ENCODE measurements around the gene MTX3.

The MTX3 gene

DNA sequence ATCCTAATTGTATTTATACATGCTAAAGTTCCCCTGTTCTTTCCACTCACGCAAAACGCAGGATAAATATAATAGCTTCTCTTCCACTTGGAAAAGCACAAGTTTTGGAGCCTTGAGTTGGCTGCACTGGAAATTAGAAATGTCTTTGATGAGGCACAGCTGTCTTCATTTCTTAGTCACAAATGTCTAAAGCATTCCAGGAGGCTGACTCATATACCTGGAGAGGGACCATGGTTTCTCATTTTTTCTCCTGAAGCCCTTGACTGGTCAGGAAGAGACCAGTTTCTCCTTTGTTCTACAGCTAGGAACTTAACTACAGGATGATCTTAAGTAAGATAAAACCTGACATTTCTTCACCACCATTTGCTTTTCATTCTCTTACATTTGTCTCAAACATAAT is 16.2 kb downstream of the MTX3 start:
- H3K4me3 ChIP-seq (ENCODE audit: low read length), result no peak overlapping the region
- no peak overlapping the region for H3K9ac ChIP-seq (ENCODE audit: low read length)
- no peak overlapping the region for H3K27ac ChIP-seq (ENCODE audit: low read depth, low read length)
- H3K4me1 ChIP-seq (ENCODE audit: control insufficient read depth, insufficient read depth, low read length), result no peaks in the 10 kb centered on the region
- H3K27me3 ChIP-seq (ENCODE audit: control insufficient read depth, insufficient read depth, low read length), result no peaks in the 10 kb centered on the region
- peaks cover 5% of the 10 kb centered on the region for H3K36me3 ChIP-seq (ENCODE audit: control insufficient read depth, insufficient read depth, low read length)

DNA sequence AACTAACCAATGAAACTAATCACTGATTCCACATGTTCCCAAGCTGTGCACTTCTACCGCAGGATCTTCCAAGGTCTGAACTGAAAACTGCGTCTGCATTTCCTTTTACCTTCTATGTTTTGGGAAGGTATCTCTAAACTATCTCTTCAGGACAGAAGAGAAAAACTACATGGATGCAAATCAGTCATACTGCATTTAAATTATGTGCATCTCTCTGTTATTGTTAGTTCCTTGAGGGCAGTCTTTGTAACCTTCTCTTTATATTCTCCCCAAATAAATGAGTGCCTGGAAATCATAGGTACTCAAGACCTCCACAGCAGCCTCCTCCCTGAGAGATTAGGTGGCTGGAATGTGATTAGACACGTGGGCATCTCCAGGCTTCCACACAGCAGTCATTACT is 17.1 kb downstream of the MTX3 start:
- peaks cover 5% of the 10 kb centered on the region for H3K36me3 ChIP-seq (ENCODE audit: control insufficient read depth, insufficient read depth, low read length)
- H3K4me1 ChIP-seq (ENCODE audit: control insufficient read depth, insufficient read depth, low read length), result no peaks in the 10 kb centered on the region
- H3K27me3 ChIP-seq (ENCODE audit: control insufficient read depth, insufficient read depth, low read length), result no peaks in the 10 kb centered on the region
- no peak overlapping the region for H3K9ac ChIP-seq (ENCODE audit: low read length)
- no peak overlapping the region for H3K27ac ChIP-seq (ENCODE audit: low read depth, low read length)
- no peak overlapping the region for H3K4me3 ChIP-seq (ENCODE audit: low read length)

GRCh38 chr5:79973511-79973910 is 17.6 kb downstream of the MTX3 start:
- peaks cover 5% of the 10 kb centered on the region for H3K36me3 ChIP-seq (ENCODE audit: control insufficient read depth, insufficient read depth, low read length)
- H3K4me3 ChIP-seq (ENCODE audit: low read length), result no peak overlapping the region
- H3K9ac ChIP-seq (ENCODE audit: low read length), result no peak overlapping the region
- H3K27me3 ChIP-seq (ENCODE audit: control insufficient read depth, insufficient read depth, low read length), result no peaks in the 10 kb centered on the region
- H3K27ac ChIP-seq (ENCODE audit: low read depth, low read length), result no peak overlapping the region
- H3K4me1 ChIP-seq (ENCODE audit: control insufficient read depth, insufficient read depth, low read length), result no peaks in the 10 kb centered on the region

DNA sequence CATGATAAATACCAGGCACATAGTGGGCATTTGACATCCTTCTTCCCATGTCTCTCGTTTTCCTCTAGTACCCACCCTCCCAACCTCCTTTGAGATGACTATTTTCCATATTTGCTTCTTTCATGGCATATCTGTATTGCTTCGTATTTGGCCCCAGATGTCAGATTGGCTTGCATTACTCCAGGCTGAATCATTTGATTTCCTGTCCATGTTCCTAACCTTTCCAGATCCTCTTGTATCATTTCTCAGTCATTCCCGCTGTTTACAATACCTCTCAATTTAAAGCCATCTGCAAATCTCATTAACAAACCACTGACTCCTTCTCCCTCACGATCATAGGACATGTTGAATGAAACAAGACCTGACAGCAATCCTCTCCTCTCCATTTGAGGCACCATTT is 19.9 kb downstream of the MTX3 start:
- Histone ChIP-seq H3K9ac (ENCODE audit: low read length) (no peak overlapping the region), H3K4me3 (ENCODE audit: low read length) (no peak overlapping the region), H3K4me1 (ENCODE audit: control insufficient read depth, insufficient read depth, low read length) (no peaks in the 10 kb centered on the region), H3K27ac (ENCODE audit: low read depth, low read length) (no peak overlapping the region), H3K27me3 (ENCODE audit: control insufficient read depth, insufficient read depth, low read length) (no peaks in the 10 kb centered on the region), H3K36me3 (ENCODE audit: control insufficient read depth, insufficient read depth, low read length) (peaks cover 5% of the 10 kb centered on the region)

DNA sequence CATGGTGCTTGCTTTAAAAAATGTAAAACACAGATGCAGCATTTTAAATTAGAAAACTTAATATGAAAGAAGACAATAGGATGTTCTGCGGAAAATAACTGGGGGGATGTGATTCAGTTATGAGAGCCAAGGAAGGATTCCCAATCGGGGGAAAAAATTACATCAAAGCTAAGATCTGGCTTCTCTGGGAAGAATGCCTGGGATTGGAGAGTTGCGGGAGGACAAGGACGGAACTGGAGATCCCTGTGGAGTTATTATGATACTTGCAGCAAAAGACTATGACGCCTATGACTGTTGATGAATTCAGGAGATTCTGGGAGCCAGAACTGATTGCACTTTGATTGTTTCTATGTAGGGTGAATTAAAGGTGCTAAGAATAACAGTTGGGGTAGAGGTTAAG is 24.6 kb downstream of the MTX3 start:
- no peak overlapping the region for H3K27ac ChIP-seq (ENCODE audit: low read depth, low read length)
- no peak overlapping the region for H3K4me3 ChIP-seq (ENCODE audit: low read length)
- no peaks in the 10 kb centered on the region for H3K27me3 ChIP-seq (ENCODE audit: control insufficient read depth, insufficient read depth, low read length)
- H3K9ac ChIP-seq (ENCODE audit: low read length), result no peak overlapping the region
- no peaks in the 10 kb centered on the region for H3K4me1 ChIP-seq (ENCODE audit: control insufficient read depth, insufficient read depth, low read length)
- H3K36me3 ChIP-seq (ENCODE audit: control insufficient read depth, insufficient read depth, low read length), result no peaks in the 10 kb centered on the region

- Histone ChIP-seq H3K27me3 (ENCODE audit: control insufficient read depth, insufficient read depth, low read length) (no peaks in the 10 kb centered on the region), H3K4me3 (ENCODE audit: low read length) (no peak overlapping the region), H3K9ac (ENCODE audit: low read length) (no peak overlapping the region), H3K4me1 (ENCODE audit: control insufficient read depth, insufficient read depth, low read length) (no peaks in the 10 kb centered on the region), H3K36me3 (ENCODE audit: control insufficient read depth, insufficient read depth, low read length) (no peaks in the 10 kb centered on the region), H3K27ac (ENCODE audit: low read depth, low read length) (no peak overlapping the region)
Measured at GRCh38 chr5:79964136-79964535, 26.9 kb downstream of the MTX3 start.

DNA sequence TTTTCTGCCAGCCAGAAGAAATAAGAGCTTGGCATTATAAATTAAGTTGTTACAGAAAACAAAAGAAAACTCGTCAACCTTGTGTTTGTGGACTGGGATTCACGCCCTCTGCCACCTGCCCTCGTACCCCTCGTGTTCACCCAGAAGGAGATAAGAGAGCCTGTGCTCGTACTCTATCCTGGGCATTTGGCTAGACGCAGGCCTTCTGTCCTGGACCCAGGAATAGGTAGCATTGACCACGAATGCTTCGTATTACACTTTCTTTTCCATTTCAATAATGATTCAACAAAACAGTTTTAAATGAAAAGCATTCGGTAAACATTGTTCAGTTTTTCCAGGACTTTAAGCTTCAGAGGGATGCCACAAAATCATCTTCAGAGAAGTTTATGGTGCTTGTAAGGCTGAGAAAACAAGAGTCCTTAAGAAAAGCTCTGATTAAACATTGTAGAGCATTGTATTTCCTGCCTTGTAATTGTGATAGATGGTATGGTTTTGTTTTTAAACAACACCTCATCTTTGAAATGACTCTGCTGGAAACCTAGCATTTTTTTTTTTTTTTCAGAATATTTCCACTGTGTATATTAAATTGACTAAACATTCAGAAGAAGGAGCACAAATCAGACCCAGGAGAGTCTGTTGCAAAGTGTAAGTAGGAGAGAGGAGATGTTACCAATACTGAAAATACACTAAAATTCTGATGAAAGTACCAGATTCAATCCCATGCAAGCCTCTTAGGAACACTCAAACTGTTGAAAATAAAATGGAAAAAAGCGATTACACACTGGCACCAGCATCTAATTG is 27.6 kb downstream of the MTX3 start:
- no peak overlapping the region for H3K27ac ChIP-seq (ENCODE audit: low read depth, low read length)
- H3K9ac ChIP-seq (ENCODE audit: low read length), result no peak overlapping the region

DNA sequence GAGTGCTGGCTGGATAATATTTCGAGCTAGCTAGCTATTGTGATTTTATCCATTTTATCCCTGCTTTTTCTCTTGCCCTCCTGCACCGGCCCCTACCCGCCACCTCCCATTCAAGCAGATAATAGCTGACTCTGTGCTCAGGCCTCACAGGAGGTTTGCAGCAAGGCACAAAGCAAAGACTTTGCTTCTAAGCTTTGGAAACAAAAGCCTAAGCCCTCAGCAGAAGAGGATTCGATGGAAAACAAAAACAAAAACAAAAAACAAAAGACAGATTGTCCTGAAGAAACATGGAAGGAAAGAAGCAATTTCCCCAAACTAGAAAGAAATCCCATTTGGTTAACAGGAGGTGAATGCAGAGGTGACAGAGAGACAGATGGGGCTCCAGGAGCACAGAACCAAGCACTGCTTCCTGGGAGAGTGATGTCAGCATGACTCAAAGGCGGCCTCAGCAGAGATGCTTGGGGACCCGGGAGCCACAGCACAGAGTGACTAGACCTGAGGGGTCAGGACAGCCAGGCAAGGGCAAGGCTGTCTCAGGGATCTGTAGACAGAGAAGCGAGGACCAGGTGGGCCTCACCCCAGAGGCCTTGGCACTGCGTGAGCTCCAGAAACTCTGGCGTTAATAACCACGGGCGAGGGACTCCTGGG is 28.4 kb downstream of the MTX3 start:
- H3K27ac ChIP-seq (ENCODE audit: low read depth, low read length), result no peak overlapping the region
- H3K36me3 ChIP-seq (ENCODE audit: control insufficient read depth, insufficient read depth, low read length), result no peaks in the 10 kb centered on the region
- no peaks in the 10 kb centered on the region for H3K27me3 ChIP-seq (ENCODE audit: control insufficient read depth, insufficient read depth, low read length)
- no peak overlapping the region for H3K4me3 ChIP-seq (ENCODE audit: low read length)
- H3K9ac ChIP-seq (ENCODE audit: low read length), result no peak overlapping the region
- no peaks in the 10 kb centered on the region for H3K4me1 ChIP-seq (ENCODE audit: control insufficient read depth, insufficient read depth, low read length)

More for the DNA sequence above, 27.6 kb downstream of the MTX3 start:
- H3K27me3 ChIP-seq (ENCODE audit: control insufficient read depth, insufficient read depth, low read length), result no peaks in the 10 kb centered on the region
- H3K4me3 ChIP-seq (ENCODE audit: low read length), result no peak overlapping the region
- no peaks in the 10 kb centered on the region for H3K36me3 ChIP-seq (ENCODE audit: control insufficient read depth, insufficient read depth, low read length)
- no peaks in the 10 kb centered on the region for H3K4me1 ChIP-seq (ENCODE audit: control insufficient read depth, insufficient read depth, low read length)

- Histone ChIP-seq H3K27me3 (ENCODE audit: control insufficient read depth, insufficient read depth, low read length) (no peaks in the 10 kb centered on the region), H3K4me1 (ENCODE audit: control insufficient read depth, insufficient read depth, low read length) (no peaks in the 10 kb centered on the region), H3K9ac (ENCODE audit: low read length) (no peak overlapping the region), H3K36me3 (ENCODE audit: control insufficient read depth, insufficient read depth, low read length) (no peaks in the 10 kb centered on the region), H3K27ac (ENCODE audit: low read depth, low read length) (no peak overlapping the region), H3K4me3 (ENCODE audit: low read length) (no peak overlapping the region)
Measured at GRCh38 chr5:79961716-79962574, 29.1 kb downstream of the MTX3 start.

DNA sequence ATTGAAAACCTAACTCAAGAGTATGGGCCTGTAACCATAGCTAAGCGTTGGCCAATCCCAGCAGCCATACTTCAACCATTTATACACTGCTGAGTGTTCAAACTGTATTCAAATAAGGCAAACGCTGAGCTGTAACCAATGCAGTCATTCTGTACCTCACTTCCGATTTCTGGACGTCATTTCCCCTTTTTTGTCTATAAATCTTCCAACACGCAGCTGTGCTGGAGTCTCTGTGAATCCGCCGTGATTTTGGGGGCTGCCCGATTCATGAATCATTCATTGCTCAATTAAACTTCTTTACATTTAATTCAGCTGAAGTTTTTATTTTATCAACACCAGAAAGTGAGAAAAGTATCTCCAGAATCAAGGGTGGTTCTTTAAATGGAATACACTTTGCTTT is 31.7 kb downstream of the MTX3 start:
- H3K27me3 ChIP-seq (ENCODE audit: control insufficient read depth, insufficient read depth, low read length), result no peaks in the 10 kb centered on the region
- H3K27ac ChIP-seq (ENCODE audit: low read depth, low read length), result no peak overlapping the region
- H3K4me3 ChIP-seq (ENCODE audit: low read length), result no peak overlapping the region

GRCh38 chr5:79955941-79956670 is 35.0 kb downstream of the MTX3 start:
- Histone ChIP-seq H3K9ac (ENCODE audit: low read length) (no peak overlapping the region), H3K36me3 (ENCODE audit: control insufficient read depth, insufficient read depth, low read length) (no peaks in the 10 kb centered on the region), H3K4me1 (ENCODE audit: control insufficient read depth, insufficient read depth, low read length) (no peaks in the 10 kb centered on the region), H3K27ac (ENCODE audit: low read depth, low read length) (no peak overlapping the region), H3K4me3 (ENCODE audit: low read length) (no peak overlapping the region), H3K27me3 (ENCODE audit: control insufficient read depth, insufficient read depth, low read length) (no peaks in the 10 kb centered on the region)

More for the DNA sequence above, 31.7 kb downstream of the MTX3 start:
- no peaks in the 10 kb centered on the region for H3K4me1 ChIP-seq (ENCODE audit: control insufficient read depth, insufficient read depth, low read length)
- no peak overlapping the region for H3K9ac ChIP-seq (ENCODE audit: low read length)
- H3K36me3 ChIP-seq (ENCODE audit: control insufficient read depth, insufficient read depth, low read length), result no peaks in the 10 kb centered on the region

DNA sequence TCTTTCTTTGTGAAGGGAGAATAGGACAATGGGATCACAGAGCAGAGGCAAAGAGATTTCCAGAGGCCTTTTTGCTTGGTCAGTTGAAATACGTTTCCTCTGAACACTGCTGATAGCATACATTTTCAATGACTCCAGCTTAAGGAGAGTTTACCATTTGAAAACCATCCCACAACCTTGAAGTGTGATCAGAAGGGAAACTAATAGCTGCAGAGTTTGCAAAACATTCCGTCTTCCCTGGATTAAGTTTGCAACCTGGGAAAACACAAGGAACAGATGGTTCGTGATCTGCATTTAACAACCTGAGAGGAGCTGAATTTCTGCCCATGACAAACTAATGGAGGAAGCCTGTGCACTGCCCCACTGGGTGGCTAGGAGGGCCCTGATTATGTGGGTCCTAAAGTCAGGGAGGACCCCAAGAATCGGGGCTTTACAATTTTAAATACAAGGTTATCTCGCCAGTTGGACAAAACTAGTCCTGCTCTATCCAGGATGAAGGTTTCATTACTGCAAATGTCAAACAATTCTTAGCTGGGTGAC is 35.6 kb downstream of the MTX3 start:
- no peak overlapping the region for H3K9ac ChIP-seq (ENCODE audit: low read length)
- no peak overlapping the region for H3K4me3 ChIP-seq (ENCODE audit: low read length)
- H3K27ac ChIP-seq (ENCODE audit: low read depth, low read length), result no peak overlapping the region
- no peaks in the 10 kb centered on the region for H3K4me1 ChIP-seq (ENCODE audit: control insufficient read depth, insufficient read depth, low read length)
- no peaks in the 10 kb centered on the region for H3K27me3 ChIP-seq (ENCODE audit: control insufficient read depth, insufficient read depth, low read length)
- H3K36me3 ChIP-seq (ENCODE audit: control insufficient read depth, insufficient read depth, low read length), result no peaks in the 10 kb centered on the region

Data from rectal smooth muscle tissue (tissue), 1 donor.